ENCODE measurements around the gene FYCO1.

FYCO1 gene

DNA sequence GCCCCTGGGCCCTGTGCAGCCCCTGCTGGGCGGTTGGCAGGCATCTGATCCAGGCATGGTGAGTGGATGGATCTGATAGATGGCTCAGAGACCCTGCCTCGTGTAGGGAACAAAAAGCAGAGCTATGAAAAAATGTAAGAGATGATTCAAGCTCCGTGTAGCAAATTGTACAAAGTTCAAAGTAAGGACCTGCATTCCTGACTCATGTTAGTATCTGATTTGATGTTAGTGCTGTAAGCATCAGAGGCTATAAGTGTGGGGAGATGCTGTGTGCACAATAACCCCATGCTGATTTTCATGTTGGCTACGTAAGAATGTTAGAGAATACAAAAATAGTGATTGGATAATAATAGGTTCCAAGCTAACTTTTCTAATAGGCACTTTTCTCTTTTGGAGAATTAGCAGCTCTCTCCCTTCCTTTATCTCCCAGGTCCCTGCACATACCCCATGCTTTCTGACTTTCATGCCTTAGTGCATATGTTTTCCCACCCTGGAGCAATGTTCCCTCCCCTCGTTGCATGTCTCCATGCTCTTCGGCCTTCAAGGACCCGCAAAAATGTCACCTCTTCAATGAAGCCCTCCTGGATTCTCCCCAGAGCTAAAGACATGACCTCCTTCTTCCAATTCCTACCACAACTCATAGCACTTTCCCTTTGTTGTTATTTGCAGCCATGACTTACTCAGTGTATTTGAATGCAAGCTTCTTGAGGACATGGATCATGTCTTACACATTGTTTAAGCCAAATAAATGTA, 107.7 kb downstream of the FYCO1 start:
- no CpG with 5 or more reads among the region's 7 CpGs for WGBS (ENCODE audit: extremely low coverage, insufficient coverage, insufficient read length)

DNA sequence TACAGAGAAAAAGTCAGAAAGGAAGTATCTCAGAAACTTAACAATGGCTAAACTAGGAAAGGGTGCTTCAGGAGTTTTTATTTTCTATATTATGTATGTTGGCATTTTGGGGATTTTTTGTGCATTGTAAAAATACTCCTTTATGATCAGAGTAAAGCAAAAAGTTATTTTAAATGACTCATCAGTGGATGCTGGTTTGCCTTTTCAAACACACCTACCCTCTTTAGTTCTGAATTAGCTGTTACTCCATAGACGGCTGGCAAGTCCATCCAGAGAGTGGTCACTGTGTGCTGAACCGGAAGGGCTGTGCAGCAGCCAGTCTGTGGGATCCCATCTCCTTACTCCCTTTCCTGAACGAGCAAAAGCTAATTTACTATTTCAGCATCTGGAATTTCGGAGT, 108.3 kb downstream of the FYCO1 start:
- no peak overlapping the region for H3K27ac ChIP-seq (ENCODE audit: low read depth, low read length)
- H3K14ac ChIP-seq (ENCODE audit: low read length) = no peak overlapping the region
- no peak overlapping the region for H2BK12ac ChIP-seq (ENCODE audit: low read length)
- no peaks in the 10 kb centered on the region for H3K4me1 ChIP-seq (ENCODE audit: control insufficient read depth in 1 of 2, insufficient read depth in 2 of 2, low read length in 2 of 2)
- no peak overlapping the region for H3K23ac ChIP-seq (ENCODE audit: low read length)
- no peaks in the 10 kb centered on the region for H3K9me3 ChIP-seq (ENCODE audit: insufficient read depth, low read depth, low read length)
- no peak overlapping the region for H4K12ac ChIP-seq (ENCODE audit: low read depth, low read length)
- no peak overlapping the region for H3K18ac ChIP-seq (ENCODE audit: low read length)
- H3K4me2 ChIP-seq (ENCODE audit: low read length) = no peak overlapping the region
- no peak overlapping the region for H3K9ac ChIP-seq (ENCODE audit: low read length)
- no peaks in the 10 kb centered on the region for H3K36me3 ChIP-seq (ENCODE audit: control insufficient read depth in 1 of 2, insufficient read depth in 2 of 2, low read length in 2 of 2)
- no peak overlapping the region for H3K4ac ChIP-seq (ENCODE audit: low read depth, low read length)
- DNase-seq = peak in 1 of 2 donors; percentile 46
- no peak overlapping the region for H4K8ac ChIP-seq (ENCODE audit: low read depth, low read length)
- no peak overlapping the region for H2AK5ac ChIP-seq (ENCODE audit: low read length)
- H3K79me1 ChIP-seq (ENCODE audit: low read length) = no peaks in the 10 kb centered on the region
- no peak overlapping the region for H4K91ac ChIP-seq (ENCODE audit: low read depth, low read length)
- H2AFZ ChIP-seq (ENCODE audit: insufficient read depth, low read length, poor library complexity) = no peak overlapping the region
- no peaks in the 10 kb centered on the region for H3K79me2 ChIP-seq (ENCODE audit: control insufficient read depth, insufficient read depth, low read length, poor library complexity)
- no peak overlapping the region for H2BK5ac ChIP-seq (ENCODE audit: low read depth, low read length, poor library complexity)
- no CpG with 5 or more reads among the region's 4 CpGs for WGBS (ENCODE audit: extremely low coverage, insufficient coverage, insufficient read length)
- no peaks in the 10 kb centered on the region for H3K27me3 ChIP-seq (ENCODE audit: insufficient read depth, low read length)
- no peak overlapping the region for H3K4me3 ChIP-seq (ENCODE audit: low read depth, low read length)
- H2BK120ac ChIP-seq (ENCODE audit: insufficient read depth, low read length, poor library complexity) = no peak overlapping the region

More for the DNA sequence above, 107.7 kb downstream of the FYCO1 start:
- DNase-seq = peak in 1 of 2 donors; percentile 1
- Histone ChIP-seq H3K18ac (ENCODE audit: low read length) (no peak overlapping the region), H3K36me3 (ENCODE audit: control insufficient read depth in 1 of 2, insufficient read depth in 2 of 2, low read length in 2 of 2) (no peaks in the 10 kb centered on the region), H3K4me2 (ENCODE audit: low read length) (no peak overlapping the region), H2AK5ac (ENCODE audit: low read length) (no peak overlapping the region), H3K9me3 (ENCODE audit: insufficient read depth, low read depth, low read length) (no peaks in the 10 kb centered on the region), H3K4me1 (ENCODE audit: control insufficient read depth in 1 of 2, insufficient read depth in 2 of 2, low read length in 2 of 2) (no peaks in the 10 kb centered on the region), H3K79me2 (ENCODE audit: control insufficient read depth, insufficient read depth, low read length, poor library complexity) (no peaks in the 10 kb centered on the region), H2BK120ac (ENCODE audit: insufficient read depth, low read length, poor library complexity) (no peak overlapping the region), H2BK12ac (ENCODE audit: low read length) (no peak overlapping the region), H2BK5ac (ENCODE audit: low read depth, low read length, poor library complexity) (no peak overlapping the region), H3K4ac (ENCODE audit: low read depth, low read length) (no peak overlapping the region), H3K27me3 (ENCODE audit: insufficient read depth, low read length) (no peaks in the 10 kb centered on the region), H2AFZ (ENCODE audit: insufficient read depth, low read length, poor library complexity) (no peak overlapping the region), H4K8ac (ENCODE audit: low read depth, low read length) (no peak overlapping the region), H3K9ac (ENCODE audit: low read length) (no peak overlapping the region), H4K91ac (ENCODE audit: low read depth, low read length) (no peak overlapping the region), H3K27ac (ENCODE audit: low read depth, low read length) (no peak overlapping the region), H3K14ac (ENCODE audit: low read length) (no peak overlapping the region), H3K23ac (ENCODE audit: low read length) (no peak overlapping the region), H3K4me3 (ENCODE audit: low read depth, low read length) (no peak overlapping the region), H4K12ac (ENCODE audit: low read depth, low read length) (no peak overlapping the region), H3K79me1 (ENCODE audit: low read length) (no peaks in the 10 kb centered on the region)

GRCh38 chr3:45885979-45886705, 109.5 kb downstream of the FYCO1 start, which contains the start of gene CCR9:
CCR9 (plus strand) TSS chr3:45886543; CDS start chr3:45894934, 8,391 bp downstream.
- no peak within 1 kb of the TSS for H4K12ac ChIP-seq (ENCODE audit: low read depth, low read length)
- no peaks in the 10 kb centered on the region for H3K9me3 ChIP-seq (ENCODE audit: insufficient read depth, low read depth, low read length)
- H3K18ac ChIP-seq (ENCODE audit: low read length) = no peak within 1 kb of the TSS
- H2BK12ac ChIP-seq (ENCODE audit: low read length) = no peak within 1 kb of the TSS
- H4K91ac ChIP-seq (ENCODE audit: low read depth, low read length) = no peak within 1 kb of the TSS
- no peak within 1 kb of the TSS for H2BK120ac ChIP-seq (ENCODE audit: insufficient read depth, low read length, poor library complexity)
- H4K8ac ChIP-seq (ENCODE audit: low read depth, low read length) = no peak within 1 kb of the TSS
- no peak within 1 kb of the TSS for H3K4me3 ChIP-seq (ENCODE audit: low read depth, low read length)
- no peaks in the 10 kb centered on the region for H3K79me2 ChIP-seq (ENCODE audit: control insufficient read depth, insufficient read depth, low read length, poor library complexity)
- WGBS (ENCODE audit: extremely low coverage, insufficient coverage, insufficient read length) = no CpG with 5 or more reads among the region's 9 CpGs
- DNase-seq = no peak
- no peaks in the 10 kb centered on the region for H3K79me1 ChIP-seq (ENCODE audit: low read length)
- no peak within 1 kb of the TSS for H2AFZ ChIP-seq (ENCODE audit: insufficient read depth, low read length, poor library complexity)
- H3K4me2 ChIP-seq (ENCODE audit: low read length) = no peak within 1 kb of the TSS
- no peak within 1 kb of the TSS for H3K4ac ChIP-seq (ENCODE audit: low read depth, low read length)
- H3K36me3 ChIP-seq (ENCODE audit: control insufficient read depth in 1 of 2, insufficient read depth in 2 of 2, low read length in 2 of 2) = no peaks in the 10 kb centered on the region
- H3K4me1 ChIP-seq (ENCODE audit: control insufficient read depth in 1 of 2, insufficient read depth in 2 of 2, low read length in 2 of 2) = no peaks in the 10 kb centered on the region
- H3K27ac ChIP-seq (ENCODE audit: low read depth, low read length) = no peak within 1 kb of the TSS
- no peak within 1 kb of the TSS for H3K9ac ChIP-seq (ENCODE audit: low read length)
- no peak within 1 kb of the TSS for H2AK5ac ChIP-seq (ENCODE audit: low read length)
- H3K27me3 ChIP-seq (ENCODE audit: insufficient read depth, low read length) = no peaks in the 10 kb centered on the region
- no peak within 1 kb of the TSS for H3K14ac ChIP-seq (ENCODE audit: low read length)
- H2BK5ac ChIP-seq (ENCODE audit: low read depth, low read length, poor library complexity) = no peak within 1 kb of the TSS
- no peak within 1 kb of the TSS for H3K23ac ChIP-seq (ENCODE audit: low read length)

GRCh38 chr3:45884368-45885201, 111.0 kb downstream of the FYCO1 start:
- Histone ChIP-seq H2AK5ac (ENCODE audit: low read length) (no peak overlapping the region), H3K14ac (ENCODE audit: low read length) (no peak overlapping the region), H2BK120ac (ENCODE audit: insufficient read depth, low read length, poor library complexity) (no peak overlapping the region), H2BK12ac (ENCODE audit: low read length) (no peak overlapping the region), H4K12ac (ENCODE audit: low read depth, low read length) (no peak overlapping the region), H3K27ac (ENCODE audit: low read depth, low read length) (no peak overlapping the region), H2AFZ (ENCODE audit: insufficient read depth, low read length, poor library complexity) (no peak overlapping the region), H3K79me2 (ENCODE audit: control insufficient read depth, insufficient read depth, low read length, poor library complexity) (no peaks in the 10 kb centered on the region), H3K23ac (ENCODE audit: low read length) (no peak overlapping the region), H3K27me3 (ENCODE audit: insufficient read depth, low read length) (no peaks in the 10 kb centered on the region), H4K8ac (ENCODE audit: low read depth, low read length) (no peak overlapping the region), H3K4me1 (ENCODE audit: control insufficient read depth in 1 of 2, insufficient read depth in 2 of 2, low read length in 2 of 2) (no peaks in the 10 kb centered on the region), H2BK5ac (ENCODE audit: low read depth, low read length, poor library complexity) (no peak overlapping the region), H3K4me2 (ENCODE audit: low read length) (no peak overlapping the region), H3K18ac (ENCODE audit: low read length) (no peak overlapping the region), H3K4ac (ENCODE audit: low read depth, low read length) (no peak overlapping the region), H3K79me1 (ENCODE audit: low read length) (no peaks in the 10 kb centered on the region), H3K9ac (ENCODE audit: low read length) (no peak overlapping the region), H3K9me3 (ENCODE audit: insufficient read depth, low read depth, low read length) (no peaks in the 10 kb centered on the region), H3K4me3 (ENCODE audit: low read depth, low read length) (no peak overlapping the region), H4K91ac (ENCODE audit: low read depth, low read length) (no peak overlapping the region), H3K36me3 (ENCODE audit: control insufficient read depth in 1 of 2, insufficient read depth in 2 of 2, low read length in 2 of 2) (no peaks in the 10 kb centered on the region)
- no peak for DNase-seq
- no CpG with 5 or more reads among the region's 23 CpGs for WGBS (ENCODE audit: extremely low coverage, insufficient coverage, insufficient read length)

Measured in trophoblast cell (in vitro differentiated cells and primary cell).